SW 1271 (cell line): Measurements from ENCODE around the gene SLC4A8.

ENCODE experiments used
- DNase-seq, 2 experiments: peaks; one replicate each; lab custom pipeline; 2025; lab: John Stamatoyannopoulos, UW

Gene SLC4A8

DNA sequence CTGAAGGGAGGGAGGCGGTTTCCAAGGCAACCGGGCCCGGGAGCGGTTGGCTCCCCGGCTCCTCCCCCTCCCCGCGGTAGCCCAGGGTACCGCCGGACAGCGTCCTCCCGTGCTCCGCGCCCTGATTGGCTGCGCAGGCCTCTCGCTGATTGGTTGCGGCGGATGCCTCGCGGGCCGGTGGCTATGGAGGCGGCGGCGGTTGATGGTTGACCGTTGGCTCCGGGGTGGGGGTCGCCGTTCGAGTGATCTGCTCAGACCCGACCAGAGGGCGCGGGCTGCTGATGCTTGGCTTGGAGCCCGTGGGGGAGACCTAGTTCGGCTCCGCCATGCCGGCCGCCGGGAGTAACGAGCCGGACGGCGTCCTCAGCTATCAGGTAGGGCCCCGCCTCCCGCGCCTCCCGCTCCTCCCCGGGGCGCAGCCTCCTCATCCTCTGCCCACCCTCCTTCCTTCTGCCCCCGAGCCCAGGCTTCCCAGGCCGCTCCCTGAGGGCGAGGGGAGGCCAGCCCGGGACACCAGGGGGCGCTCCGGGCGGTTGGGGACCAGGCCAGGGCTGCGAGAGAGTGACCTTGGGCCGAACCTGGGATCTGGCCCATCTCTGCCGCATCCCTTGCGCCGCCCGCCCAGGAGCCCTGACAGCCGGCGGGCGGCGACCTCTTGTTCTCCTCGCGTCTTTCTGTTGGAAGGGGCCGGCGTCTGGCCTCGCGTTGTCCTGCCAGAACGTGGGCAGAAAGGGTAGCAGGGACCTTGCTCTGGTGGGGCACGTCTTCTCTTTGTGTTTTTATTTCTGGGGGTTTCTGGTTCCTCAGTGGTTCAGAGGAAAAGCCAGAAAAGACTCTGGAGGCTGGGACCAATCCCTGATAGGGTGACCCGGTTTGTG lies at the start of gene SLC4A8:
Gene SLC4A8, plus strand, starts transcription at position 170 of the 878 bp plus-strand sequence. Its CDS starts 157 bp downstream, at position 327.
- peak; percentile 69 to 86 for DNase-seq

DNA sequence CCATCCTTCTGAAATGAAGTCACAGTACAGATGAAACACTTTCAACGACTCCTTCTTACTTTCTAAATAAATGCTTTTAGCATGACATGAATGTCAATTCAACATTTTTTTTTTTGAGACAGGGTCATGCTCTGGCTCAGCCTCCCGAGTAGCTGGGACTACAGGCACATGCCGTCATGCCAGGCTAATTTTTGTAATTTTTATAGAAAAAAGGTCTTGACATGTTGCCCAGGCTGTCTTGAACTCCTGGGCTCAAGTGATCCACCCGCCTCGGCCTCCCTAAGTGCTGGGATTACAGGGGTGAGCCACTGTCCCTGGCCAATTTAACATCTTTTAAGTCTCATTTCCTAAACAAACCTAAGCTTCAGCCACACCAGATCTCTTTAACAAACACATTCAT lies 49.8 kb upstream of the SLC4A8 start:
- no peak for DNase-seq

DNA sequence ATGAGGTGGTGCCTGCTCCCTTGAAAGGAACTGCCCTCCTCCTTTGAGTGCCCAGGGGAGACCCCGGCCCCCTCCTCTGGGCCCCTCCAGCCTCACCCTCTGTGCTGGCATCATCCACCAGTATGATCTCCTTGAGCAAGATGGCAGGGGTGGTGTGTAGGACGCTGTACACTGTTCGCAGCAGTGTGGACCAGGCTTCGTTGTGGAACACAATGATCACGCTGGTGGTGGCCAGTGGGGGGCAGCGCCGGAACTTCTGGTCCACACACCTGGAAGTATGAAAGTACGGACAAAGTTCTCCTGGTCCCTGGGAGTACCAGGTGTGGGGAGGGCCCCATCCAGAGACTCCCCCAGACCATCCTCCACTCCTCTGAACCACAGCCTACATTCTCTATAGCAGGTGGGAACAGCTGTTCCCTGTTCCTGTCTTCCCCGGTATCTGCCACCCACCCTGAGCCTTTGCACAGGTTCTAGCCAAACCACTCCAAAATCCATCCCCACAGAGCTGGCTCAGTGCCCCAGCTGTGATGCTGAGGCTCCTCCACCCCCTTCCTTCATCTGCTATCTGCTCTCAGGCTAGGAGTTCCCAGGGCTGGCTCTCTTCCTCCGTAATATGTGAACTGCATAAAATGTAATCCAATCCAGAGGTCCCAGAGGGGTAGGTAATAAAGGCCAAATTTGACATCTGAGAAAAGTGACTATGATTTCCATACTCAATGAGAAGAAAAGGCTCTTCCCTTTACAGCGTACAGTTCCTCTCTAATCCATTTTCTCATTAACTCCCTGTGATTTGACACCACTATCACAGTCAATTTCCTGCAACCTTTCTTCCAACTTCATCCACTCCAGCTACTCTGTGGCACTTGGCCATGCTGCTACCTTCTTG lies 47.3 kb upstream of the SLC4A8 start:
- no peak for DNase-seq

GRCh38 chr12:51378749-51379148 lies 45.9 kb upstream of the SLC4A8 start:
- no peak for DNase-seq

- DNase-seq, result no peak
These were observed 45.1 kb upstream of the SLC4A8 start for GRCh38 chr12:51379571-51379970.

- no peak for DNase-seq
These were observed 43.2 kb upstream of the SLC4A8 start for GRCh38 chr12:51381226-51382079.

DNA sequence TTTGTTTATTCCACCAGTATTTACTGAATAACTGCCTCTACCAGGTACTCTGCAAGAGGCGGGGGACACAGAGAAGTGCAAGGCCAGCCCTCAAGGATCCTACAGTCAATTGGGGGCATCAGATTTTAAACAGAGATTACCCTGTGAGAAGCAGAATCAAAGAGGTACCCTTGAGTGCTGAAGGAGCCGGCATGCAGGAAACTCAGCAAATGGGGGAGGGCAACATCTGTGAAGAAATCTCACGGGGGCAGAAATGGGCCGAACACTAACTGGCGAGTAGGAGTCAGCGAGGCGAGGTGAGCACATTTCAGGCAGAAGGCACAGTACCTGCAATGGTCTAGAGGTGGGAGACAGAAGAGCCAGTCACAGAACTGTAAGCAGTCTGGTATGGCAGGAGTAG lies 42.5 kb upstream of the SLC4A8 start:
- DNase-seq, result no peak

DNA sequence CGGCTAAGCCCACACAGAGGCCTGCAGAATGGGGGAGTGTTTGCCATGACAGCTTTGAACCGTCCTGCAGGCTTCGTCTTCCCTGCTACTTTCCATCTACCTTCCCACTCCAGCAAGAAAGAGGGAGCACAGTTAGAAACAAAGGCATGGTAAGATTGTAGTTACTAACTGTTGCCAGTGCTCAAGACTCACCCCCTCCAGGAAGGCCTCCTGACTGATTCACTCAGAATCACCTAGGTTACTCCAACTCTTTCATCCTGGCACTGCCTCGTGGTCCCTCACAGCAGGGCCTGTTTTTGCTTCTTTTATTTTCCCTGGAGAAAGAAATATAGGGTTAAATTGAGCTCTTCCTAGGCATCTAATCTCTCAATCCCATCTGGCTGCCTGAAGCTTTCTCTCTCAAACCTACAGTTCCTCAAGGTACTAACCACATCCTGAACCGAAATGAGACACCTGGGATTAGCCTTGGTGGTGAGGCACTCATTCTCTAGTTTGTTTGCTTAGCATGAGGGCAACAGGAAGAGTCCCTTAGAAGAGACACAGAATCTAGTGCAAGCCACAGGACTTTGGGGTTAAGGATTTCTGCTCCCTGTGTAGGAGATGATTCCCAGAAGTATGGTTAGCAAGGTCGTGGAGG lies 41.2 kb upstream of the SLC4A8 start:
- no peak for DNase-seq

- no peak for DNase-seq
These were observed 38.3 kb upstream of the SLC4A8 start for GRCh38 chr12:51386351-51386750.

DNA sequence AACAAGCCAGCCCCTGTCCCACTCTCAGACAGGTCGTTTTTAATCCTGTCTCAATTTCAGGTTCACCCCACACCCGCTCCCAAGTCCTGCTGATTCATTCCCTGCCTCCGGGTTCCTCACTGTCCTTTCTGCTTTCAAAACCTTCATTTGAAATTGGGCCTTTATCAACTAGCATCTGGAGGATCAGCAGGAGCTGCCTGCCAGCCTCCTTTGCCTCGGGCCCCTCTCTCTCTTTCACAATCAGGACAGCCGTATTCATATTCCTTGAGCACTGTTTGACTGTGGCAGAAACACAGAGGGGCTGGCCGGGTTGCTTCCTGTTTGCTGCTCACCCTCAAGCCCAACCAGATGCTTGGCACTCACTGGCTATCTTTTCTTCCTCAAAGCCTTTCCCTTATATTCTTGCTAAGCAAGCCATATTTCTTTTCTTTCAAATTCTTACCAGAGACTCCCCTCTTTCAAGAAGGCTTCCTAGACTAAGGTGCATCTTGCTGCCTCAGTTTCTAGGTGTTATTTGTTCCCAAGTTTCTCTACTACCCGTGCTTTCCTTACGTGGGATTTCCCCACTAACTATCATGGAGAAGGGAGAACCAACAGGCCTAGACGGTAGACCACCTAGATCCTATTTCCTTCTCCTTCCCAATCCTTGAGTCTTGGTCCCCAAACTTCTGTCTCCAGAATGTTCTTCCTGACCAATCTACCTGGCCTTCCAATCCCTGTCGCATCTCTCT lies 36.4 kb upstream of the SLC4A8 start:
- no peak for DNase-seq

DNA sequence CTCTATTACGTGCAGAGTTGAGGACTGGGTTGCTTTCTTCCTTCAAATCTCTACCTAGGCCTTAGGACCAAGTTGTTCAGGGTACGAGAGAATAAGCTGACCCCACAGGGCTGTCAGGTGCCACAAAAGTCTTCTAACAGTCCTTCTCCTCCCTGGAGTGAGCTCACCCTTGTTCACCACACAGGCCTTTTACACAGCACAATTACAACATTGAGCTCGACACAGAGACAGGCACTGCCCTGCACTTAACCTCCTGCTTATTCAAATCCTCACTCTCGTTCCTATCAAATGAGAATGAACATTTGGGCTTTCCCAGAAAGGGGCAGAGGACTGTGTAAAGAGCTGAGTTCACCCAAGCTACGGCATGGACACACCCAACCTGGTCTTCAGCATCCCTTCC lies 35.8 kb upstream of the SLC4A8 start:
- DNase-seq, result no peak

DNA sequence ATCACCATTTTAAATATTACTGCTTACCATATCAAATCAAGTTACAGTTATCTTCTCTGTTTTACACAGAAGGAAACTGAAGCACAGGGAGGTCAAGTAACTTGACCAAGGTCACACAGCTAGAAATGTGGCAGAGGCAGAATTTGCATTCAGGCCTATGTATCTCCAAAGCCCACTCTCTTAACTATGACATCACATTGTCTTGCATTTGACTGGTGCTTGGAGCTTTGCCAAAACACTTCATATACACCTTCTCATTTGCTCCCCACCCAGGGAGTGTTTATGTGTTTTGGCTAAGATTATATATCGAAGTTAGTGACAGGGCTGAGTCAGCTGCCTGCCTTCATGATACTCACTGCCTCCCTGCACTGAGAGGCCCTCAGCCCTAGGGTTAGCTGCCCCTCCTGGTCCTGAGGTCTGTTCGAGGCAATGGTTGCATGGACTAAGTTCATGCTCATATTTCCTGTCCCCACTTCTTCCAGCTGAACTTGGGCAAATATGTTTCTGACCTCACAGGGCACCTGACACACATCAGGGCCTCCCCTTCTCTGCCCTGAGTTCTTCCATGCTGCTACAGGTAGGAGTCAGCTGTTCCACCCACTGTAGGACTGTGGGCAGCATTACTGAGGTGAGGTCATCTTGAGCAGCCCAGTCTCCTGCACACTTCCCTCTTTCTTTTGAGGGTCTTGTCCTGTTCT lies 35.2 kb upstream of the SLC4A8 start:
- DNase-seq, result no peak

- DNase-seq, result no peak
These were observed 34.2 kb upstream of the SLC4A8 start for GRCh38 chr12:51390457-51390856.

GRCh38 chr12:51390891-51391282 lies 33.7 kb upstream of the SLC4A8 start:
- no peak for DNase-seq

- peak in 1 of 2 experiments; percentile 37 for DNase-seq
These were observed 33.1 kb upstream of the SLC4A8 start, which contains the start of gene GALNT6 for GRCh38 chr12:51391283-51392123. Gene GALNT6 (minus strand): TSS chr12:51391406. CDS start chr12:51379781, 11,625 bp downstream.

GRCh38 chr12:51392556-51393237 lies 31.9 kb upstream of the SLC4A8 start:
- no peak for DNase-seq

- peak; percentile 85 to 92 for DNase-seq
These were observed 30.7 kb upstream of the SLC4A8 start for GRCh38 chr12:51393676-51394545.
